Mesothelial cell of epicardium (in vitro differentiated cells): ENCODE measurements around the gene RABEP1. TPM values are rescaled to one million over a fixed set of nuclear protein-coding genes. Genes with fewer than 3 reads are reported as not detected.

Experiments
- DNase-seq, 2 experiments: peaks; one replicate each; pipeline ENCODE4 v3.0.0; 2021; ENCODE audit warnings: low spot score in 2 of 2; ENCODE audit not compliant: unreplicated experiment in 2 of 2
- H3K27ac Mint-ChIP-seq: 2 replicates; pipeline ENCODE4 v1.8.0; 2021; ENCODE audit warnings: mixed read lengths
- H3K27me3 Mint-ChIP-seq: 2 replicates; pipeline ENCODE4 v1.8.0; 2021; ENCODE audit warnings: low read depth, mixed read lengths
- H3K36me3 Mint-ChIP-seq: 2 replicates; pipeline ENCODE4 v1.8.0; 2021; ENCODE audit warnings: mixed read lengths
- H3K4me1 Mint-ChIP-seq: 2 replicates; pipeline ENCODE4 v1.8.0; 2021; ENCODE audit warnings: mixed read lengths
- H3K4me3 Mint-ChIP-seq: 2 replicates; pipeline ENCODE4 v1.8.0; 2021; ENCODE audit warnings: mild to moderate bottlenecking, moderate library complexity, mixed read lengths
- H3K9me3 Mint-ChIP-seq: 2 replicates; pipeline ENCODE4 v1.8.0; 2021; ENCODE audit warnings: mixed read lengths
- CTCF ChIP-seq: fragments of 200-600 bp; sonication (generic); IDR thresholded peaks from one replicate; pipeline ENCODE4 v1.5.0; 2021; ENCODE audit warnings: antibody characterized with exemption; ENCODE audit not compliant: unreplicated experiment
- total RNA-seq: library from RNA; stranded (reverse); gene quantifications from 3 replicates; pipeline ENCODE4 v1.2.1, GENCODE V29; 2021

Gene RABEP1
- total RNA-seq, 1 donor from 2014 or later: 50.9 TPM

- Mint-ChIP-seq H3K27me3 (no peaks in the 10 kb centered on the region), H3K4me3 (no peak overlapping the region), H3K4me1 (peaks cover 5% of the 10 kb centered on the region), H3K27ac (peak overlapping the region; percentile 48), H3K36me3 (peaks cover 48% of the 10 kb centered on the region), H3K9me3 (no peaks in the 10 kb centered on the region)
- no peak for DNase-seq
- TF ChIP-seq CTCF: no peak
These were observed 83.7 kb downstream of the RABEP1 start for GRCh38 chr17:5365831-5366230.

GRCh38 chr17:5370411-5370810 lies 88.3 kb downstream of the RABEP1 start:
- no peak overlapping the region for H3K4me3 Mint-ChIP-seq

GRCh38 chr17:5373112-5373511 lies 91.0 kb downstream of the RABEP1 start:
- Mint-ChIP-seq H3K27ac (no peak overlapping the region), H3K36me3 (peaks cover 42% of the 10 kb centered on the region), H3K27me3 (no peaks in the 10 kb centered on the region), H3K9me3 (no peaks in the 10 kb centered on the region), H3K4me1 (no peaks in the 10 kb centered on the region), H3K4me3 (no peak overlapping the region)
- DNase-seq: no peak
- no peak for TF ChIP-seq CTCF

More at GRCh38 chr17:5370411-5370810, 88.3 kb downstream of the RABEP1 start:
- no peak for TF ChIP-seq CTCF
- no peak for DNase-seq
- Mint-ChIP-seq H3K4me1 (peaks cover 5% of the 10 kb centered on the region), H3K9me3 (no peaks in the 10 kb centered on the region), H3K27ac (no peak overlapping the region), H3K27me3 (no peaks in the 10 kb centered on the region), H3K36me3 (peaks cover 47% of the 10 kb centered on the region)

- no peak for DNase-seq
- H3K36me3 Mint-ChIP-seq: peaks cover 31% of the 10 kb centered on the region
- H3K4me1 Mint-ChIP-seq: no peaks in the 10 kb centered on the region
- no peaks in the 10 kb centered on the region for H3K27me3 Mint-ChIP-seq
- no peak for TF ChIP-seq CTCF
- no peak overlapping the region for H3K27ac Mint-ChIP-seq
- no peak overlapping the region for H3K4me3 Mint-ChIP-seq
- no peaks in the 10 kb centered on the region for H3K9me3 Mint-ChIP-seq
These were observed 96.6 kb downstream of the RABEP1 start for GRCh38 chr17:5378566-5379207.

GRCh38 chr17:5379351-5380107 lies 97.4 kb downstream of the RABEP1 start:
- no peaks in the 10 kb centered on the region for H3K4me1 Mint-ChIP-seq
- TF ChIP-seq CTCF: no peak
- no peak overlapping the region for H3K27ac Mint-ChIP-seq
- DNase-seq: no peak
- H3K36me3 Mint-ChIP-seq: peaks cover 31% of the 10 kb centered on the region
- H3K4me3 Mint-ChIP-seq: no peak overlapping the region
- no peaks in the 10 kb centered on the region for H3K27me3 Mint-ChIP-seq
- no peaks in the 10 kb centered on the region for H3K9me3 Mint-ChIP-seq
